ENCODE results near the gene PTPRB. TPM values are rescaled to one million over a fixed set of nuclear protein-coding genes. Genes with fewer than 3 reads are reported as not detected.
"Not testable (repeated sequence)": the region's sequence is repeated elsewhere in the genome, so short reads cannot be mapped to it uniquely, and the experiment has no call there.

The PTPRB gene
- total and polyA plus RNA-seq, 8 donors: 1.2 to 51.2 (median 10.5) TPM

GRCh38 chr12:70497508-70497907 lies 139.7 kb downstream of the PTPRB start:
- 78 to 97% (median 82%) methylated on average over 5 of the region's 5 CpGs for WGBS, 5 donors
- intact Hi-C loops (cut with DNase I; ENCODE audit: low total_unique reads): no loop called here

GRCh38 chr12:70492904-70493303 lies 144.3 kb downstream of the PTPRB start:
- DNase-seq; H3K4me3 ChIP-seq; H3K36me3 ChIP-seq; H3K4me1 ChIP-seq; H3K27me3 ChIP-seq; H3K27ac ChIP-seq; intact Hi-C loops (cut with DNase I; ENCODE audit: low total_unique reads): not testable (repeated sequence)
- peaks cover 0 to 14% (median 6%) of the 10 kb centered on the region in 4 donors for H3K9me3 ChIP-seq
- WGBS, 5 donors: 79 to 97% (median 83%) methylated on average over 1 of the region's 1 CpG

More at GRCh38 chr12:70497508-70497907, 139.7 kb downstream of the PTPRB start:
- H3K4me3 ChIP-seq: no peak overlapping the region
- no peak for TF ChIP-seq EP300 (IDR thresholded peaks at IDR 0.05)
- no peaks in the 10 kb centered on the region for H3K36me3 ChIP-seq
- no peaks in the 10 kb centered on the region for H3K27me3 ChIP-seq
- H3K4me1 ChIP-seq: no peaks in the 10 kb centered on the region
- H3K9me3 ChIP-seq: peaks cover 0 to 18% (median 7%) of the 10 kb centered on the region in 4 donors
- no peak for DNase-seq
- no peak overlapping the region for H3K27ac ChIP-seq

- H3K36me3 ChIP-seq; intact Hi-C loops (cut with DNase I; ENCODE audit: low total_unique reads); H3K27ac ChIP-seq; H3K9me3 ChIP-seq; H3K27me3 ChIP-seq; H3K4me3 ChIP-seq; DNase-seq: not testable (repeated sequence)
- peaks cover 7 to 14% (median 11%) of the 10 kb centered on the region in 4 donors for H3K4me1 ChIP-seq
These were observed 146.3 kb downstream of the PTPRB start for GRCh38 chr12:70490928-70491327.

- Histone ChIP-seq H3K4me3 (no peak overlapping the region), H3K9me3 (no peaks in the 10 kb centered on the region), H3K36me3 (no peaks in the 10 kb centered on the region), H3K27me3 (no peaks in the 10 kb centered on the region), H3K4me1 (peaks cover 9 to 19% (median 13%) of the 10 kb centered on the region in 4 donors), H3K27ac (no peak overlapping the region)
- no peak for TF ChIP-seq POLR2AphosphoS5 (IDR thresholded peaks at IDR 0.05)
- no peak for TF ChIP-seq EP300 (IDR thresholded peaks at IDR 0.05)
- TF ChIP-seq CTCF (IDR thresholded peaks at IDR 0.05): no peak
- no peak for TF ChIP-seq POLR2A (IDR thresholded peaks at IDR 0.05)
- WGBS, 5 donors: 47 to 80% (median 74%) methylated on average over 2 of the region's 2 CpGs
- DNase-seq: no peak
- intact Hi-C loops (cut with DNase I; ENCODE audit: low total_unique reads): no loop called here
These were observed 149.8 kb downstream of the PTPRB start for GRCh38 chr12:70487440-70487839.

GRCh38 chr12:70486588-70486987 lies 150.6 kb downstream of the PTPRB start:
- intact Hi-C loops (cut with DNase I; ENCODE audit: low total_unique reads): no loop called here
- TF ChIP-seq POLR2AphosphoS5 (IDR thresholded peaks at IDR 0.05) (no peak), EP300 (IDR thresholded peaks at IDR 0.05) (no peak), CTCF (IDR thresholded peaks at IDR 0.05) (no peak), POLR2A (IDR thresholded peaks at IDR 0.05) (no peak)
- 45 to 58% (median 51%) methylated on average over 2 of the region's 2 CpGs for WGBS, 5 donors

GRCh38 chr12:70485704-70486103 lies 151.5 kb downstream of the PTPRB start:
- Histone ChIP-seq H3K9me3 (no peaks in the 10 kb centered on the region), H3K36me3 (no peaks in the 10 kb centered on the region), H3K27me3 (no peaks in the 10 kb centered on the region), H3K27ac (no peak overlapping the region), H3K4me1 (peaks cover 9 to 19% (median 13%) of the 10 kb centered on the region in 4 donors), H3K4me3 (no peak overlapping the region)
- intact Hi-C loops (cut with DNase I; ENCODE audit: low total_unique reads): no loop called here
- DNase-seq: peak; percentile 27 to 41
- TF ChIP-seq CTCF (IDR thresholded peaks at IDR 0.05) (no peak), POLR2A (IDR thresholded peaks at IDR 0.05) (no peak)
- WGBS, 5 donors: 39 to 56% (median 43%) methylated on average over 3 of the region's 3 CpGs

More at GRCh38 chr12:70486588-70486987, 150.6 kb downstream of the PTPRB start:
- no peaks in the 10 kb centered on the region for H3K36me3 ChIP-seq
- no peaks in the 10 kb centered on the region for H3K9me3 ChIP-seq
- H3K27me3 ChIP-seq: no peaks in the 10 kb centered on the region
- no peak overlapping the region for H3K4me3 ChIP-seq
- no peak for DNase-seq
- H3K4me1 ChIP-seq: peaks cover 9 to 19% (median 13%) of the 10 kb centered on the region in 4 donors
- no peak overlapping the region for H3K27ac ChIP-seq

All from stomach (tissue), 9 donors.